Activated naive CD8-positive, alpha-beta T cell treated with anti-CD3 and anti-CD28 coated beads, Interleukin-2, amount 50 U/mL, for 24 hours (primary cell): Measurements from ENCODE around the gene DRAXIN.

Experiments used
- ATAC-seq: fragments of 150-1000 bp; cut with Tn5 transposase; one replicate; pipeline ENCODE4 v1.10.0; 2021
- DNase-seq: peaks from one replicate; pipeline ENCODE4 v3.0.0; 2021
- H3K27ac Mint-ChIP-seq: one replicate; pipeline ENCODE4 v1.8.0; 2021; ENCODE audit warnings: mild to moderate bottlenecking, mixed read lengths
- H3K27me3 Mint-ChIP-seq: one replicate; pipeline ENCODE4 v1.8.0; 2021; ENCODE audit warnings: mixed read lengths
- H3K36me3 Mint-ChIP-seq: one replicate; pipeline ENCODE4 v1.8.0; 2021; ENCODE audit warnings: low read depth, mixed read lengths
- H3K4me1 Mint-ChIP-seq: one replicate; pipeline ENCODE4 v1.8.0; 2021; ENCODE audit warnings: mixed read lengths
- H3K4me3 Mint-ChIP-seq: one replicate; pipeline ENCODE4 v1.8.0; 2021; ENCODE audit warnings: mild to moderate bottlenecking, moderate library complexity, mixed read lengths
- H3K9me3 Mint-ChIP-seq: one replicate; pipeline ENCODE4 v1.8.0; 2021; ENCODE audit warnings: mixed read lengths

DRAXIN gene

DNA sequence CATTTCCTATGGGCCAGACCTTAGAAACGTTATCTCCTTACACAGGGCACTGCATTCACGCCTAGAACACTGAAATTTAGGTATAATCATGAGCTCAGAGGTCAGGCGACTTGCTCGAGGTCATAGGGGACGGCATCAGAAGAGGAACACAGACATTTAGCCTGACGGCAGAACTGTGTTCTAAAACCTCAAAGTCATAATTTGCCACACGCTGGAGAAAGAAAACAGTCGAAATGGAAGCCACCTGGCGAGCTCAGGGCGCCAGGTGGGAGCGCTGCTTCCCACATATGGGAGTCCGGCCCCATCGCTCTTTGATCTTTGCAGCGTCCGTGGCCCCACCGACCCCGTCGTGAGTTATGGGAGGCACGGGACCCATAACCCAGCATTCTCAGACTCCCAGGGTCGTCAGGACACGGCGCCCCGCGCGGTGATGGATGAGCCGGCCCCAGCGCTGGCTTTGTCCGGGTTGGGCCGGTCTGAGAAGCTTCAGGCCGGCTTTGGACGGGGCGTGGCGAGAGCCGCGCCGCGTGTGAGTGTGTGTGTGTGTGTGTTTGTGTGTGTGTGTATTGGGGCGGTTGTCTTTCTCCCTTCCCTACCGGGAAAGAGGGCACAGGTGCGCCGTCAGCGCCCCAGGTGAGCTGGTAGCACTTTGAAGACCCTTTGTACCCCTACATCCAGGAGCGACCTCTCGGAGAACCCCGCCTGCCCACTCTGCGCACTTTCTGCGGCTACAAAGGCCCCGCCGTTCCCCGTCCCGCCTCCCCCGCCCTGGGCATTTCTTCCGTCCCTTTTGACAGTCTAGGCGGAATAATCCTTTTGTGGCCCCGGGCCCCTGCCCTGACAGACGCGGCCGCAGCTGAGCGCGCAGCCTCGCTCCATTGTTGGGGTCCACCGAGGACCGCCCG, 861 bp upstream of the DRAXIN start:
- H3K4me3 Mint-ChIP-seq, result peak overlapping the region; percentile 35
- H3K27me3 Mint-ChIP-seq, result peaks cover 42% of the 10 kb centered on the region
- no peak for DNase-seq
- no peak overlapping the region for H3K27ac Mint-ChIP-seq
- peaks cover 24% of the 10 kb centered on the region for H3K4me1 Mint-ChIP-seq
- no peaks in the 10 kb centered on the region for H3K9me3 Mint-ChIP-seq
- H3K36me3 Mint-ChIP-seq, result no peaks in the 10 kb centered on the region
- ATAC-seq, result no peak

- ATAC-seq, result no peak
- H3K9me3 Mint-ChIP-seq, result no peaks in the 10 kb centered on the region
These were observed 610 bp downstream of the DRAXIN start for GRCh38 chr1:11691928-11692711.

DNA sequence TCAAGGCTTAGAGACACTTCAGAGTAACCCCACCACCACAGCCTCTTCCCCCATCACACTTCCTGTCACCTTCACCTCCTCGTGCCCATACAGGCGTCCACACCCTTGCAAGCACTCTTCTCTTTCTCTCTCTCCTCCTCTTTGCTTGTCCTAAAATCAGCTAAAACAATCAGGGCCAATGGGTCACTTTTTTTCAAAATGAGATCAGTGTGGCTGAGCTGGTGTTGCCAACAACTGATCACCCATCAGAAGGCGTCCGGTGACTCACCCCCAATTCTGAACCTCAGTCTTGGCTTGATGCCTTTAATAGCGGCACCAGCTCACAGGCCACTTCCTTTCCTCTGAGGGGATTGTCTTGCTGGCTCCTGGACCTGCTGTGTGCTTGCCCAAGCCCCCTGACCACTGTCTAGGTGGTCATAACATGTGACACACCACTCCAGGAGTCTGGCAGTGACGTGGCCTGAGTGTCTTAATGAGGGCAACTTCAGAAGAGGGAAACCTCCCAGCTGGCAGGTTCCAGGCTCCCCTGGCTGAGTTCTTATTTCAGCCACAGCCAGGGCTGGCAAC, 1.6 kb downstream of the DRAXIN start:
- Mint-ChIP-seq H3K4me1 (peaks cover 24% of the 10 kb centered on the region), H3K9me3 (no peaks in the 10 kb centered on the region), H3K27ac (no peak overlapping the region), H3K27me3 (peaks cover 36% of the 10 kb centered on the region), H3K36me3 (no peaks in the 10 kb centered on the region), H3K4me3 (peak overlapping the region; percentile 3)
- ATAC-seq (peak; percentile 87), DNase-seq (peak; percentile 51)

More at GRCh38 chr1:11691928-11692711, 610 bp downstream of the DRAXIN start:
- peaks cover 42% of the 10 kb centered on the region for H3K27me3 Mint-ChIP-seq
- no peaks in the 10 kb centered on the region for H3K36me3 Mint-ChIP-seq
- H3K27ac Mint-ChIP-seq, result no peak overlapping the region
- peaks cover 24% of the 10 kb centered on the region for H3K4me1 Mint-ChIP-seq
- H3K4me3 Mint-ChIP-seq, result peak overlapping the region; percentile 63
- DNase-seq, result no peak

DNA sequence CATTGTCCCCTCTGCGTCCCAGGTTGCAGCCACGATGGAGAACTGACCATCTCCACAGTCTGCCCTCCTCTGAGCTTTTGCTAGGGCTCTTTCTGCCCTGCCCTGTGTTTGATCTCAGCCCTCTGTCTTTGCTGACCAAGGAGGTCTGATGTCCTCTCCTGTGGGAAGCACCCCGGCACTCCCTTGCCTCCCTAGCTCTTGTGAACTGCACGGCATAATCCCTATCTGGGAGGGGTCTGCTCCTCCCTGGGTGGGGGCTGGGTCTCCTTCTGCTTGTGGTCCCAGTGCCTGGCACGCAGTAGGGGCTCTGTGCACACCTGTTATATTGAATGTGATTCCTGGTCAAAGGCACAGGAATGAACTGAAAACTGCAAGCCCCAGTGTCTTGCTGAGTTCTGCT, 2.4 kb downstream of the DRAXIN start:
- peaks cover 30% of the 10 kb centered on the region for H3K27me3 Mint-ChIP-seq
- H3K4me1 Mint-ChIP-seq, result peaks cover 24% of the 10 kb centered on the region
- DNase-seq, result no peak
- no peaks in the 10 kb centered on the region for H3K9me3 Mint-ChIP-seq
- ATAC-seq, result no peak
- H3K36me3 Mint-ChIP-seq, result no peaks in the 10 kb centered on the region
- no peak overlapping the region for H3K27ac Mint-ChIP-seq
- H3K4me3 Mint-ChIP-seq, result no peak overlapping the region

DNA sequence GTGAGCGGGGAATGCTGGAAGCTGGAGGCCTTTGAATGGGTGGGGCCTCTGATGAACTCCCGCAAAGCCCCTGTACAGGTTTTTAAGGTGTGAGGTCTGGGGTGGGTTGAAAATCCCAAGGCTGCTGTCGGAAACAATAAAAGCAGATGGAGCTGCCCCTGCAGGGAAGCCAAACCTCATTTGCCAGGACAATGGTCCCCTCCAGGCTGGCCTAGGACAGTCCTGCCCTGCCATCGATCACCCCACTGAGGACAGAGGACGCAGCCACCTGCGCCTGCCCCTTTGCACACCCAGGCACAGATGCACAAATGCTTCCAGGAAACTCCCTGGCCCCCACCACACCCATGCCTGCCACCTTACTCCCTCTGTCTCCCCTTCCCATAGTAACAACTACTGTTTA, 4.4 kb downstream of the DRAXIN start:
- ATAC-seq (no peak), DNase-seq (no peak)
- Mint-ChIP-seq H3K4me1 (peaks cover 17% of the 10 kb centered on the region), H3K36me3 (no peaks in the 10 kb centered on the region), H3K27me3 (peaks cover 18% of the 10 kb centered on the region), H3K9me3 (no peaks in the 10 kb centered on the region), H3K27ac (no peak overlapping the region), H3K4me3 (no peak overlapping the region)

DNA sequence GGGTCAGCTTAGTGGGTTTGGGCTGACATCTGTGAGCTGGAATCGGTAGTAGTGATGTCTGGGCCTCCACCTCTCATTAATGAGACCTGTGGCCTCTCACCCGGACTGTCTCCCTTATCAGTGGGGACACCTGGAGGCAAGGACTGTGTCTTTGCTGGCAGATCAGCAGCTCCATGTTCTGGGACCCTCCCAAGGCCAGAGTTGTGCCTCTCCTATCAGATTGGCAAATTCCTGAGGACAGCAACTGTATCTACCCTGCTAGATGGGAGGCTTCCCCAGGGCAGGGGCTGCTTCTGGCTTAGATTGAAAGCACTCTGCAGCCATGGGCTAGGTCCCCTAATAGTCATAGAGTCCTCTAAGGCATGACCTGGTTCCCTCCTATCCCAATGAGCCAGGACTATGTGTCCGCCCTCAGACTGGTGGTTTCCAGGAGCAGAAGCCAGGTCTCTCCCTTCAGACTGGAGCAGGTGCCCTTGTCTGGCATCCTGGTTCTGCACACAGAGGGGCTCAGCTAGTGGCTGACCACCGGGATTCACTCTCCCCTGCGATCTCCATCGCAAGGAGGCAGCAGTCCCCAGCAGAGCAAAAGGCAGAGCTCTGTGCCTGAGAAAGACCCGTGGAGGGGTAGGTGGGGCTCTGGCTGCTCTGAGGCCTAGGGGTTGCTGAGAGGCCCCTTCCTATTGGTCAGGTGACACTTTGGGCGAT, 5.8 kb downstream of the DRAXIN start:
- DNase-seq (no peak), ATAC-seq (no peak)
- peaks cover 14% of the 10 kb centered on the region for H3K4me1 Mint-ChIP-seq
- H3K4me3 Mint-ChIP-seq, result no peak overlapping the region
- H3K27ac Mint-ChIP-seq, result no peak overlapping the region
- H3K27me3 Mint-ChIP-seq, result peaks cover 17% of the 10 kb centered on the region
- H3K9me3 Mint-ChIP-seq, result no peaks in the 10 kb centered on the region
- H3K36me3 Mint-ChIP-seq, result no peaks in the 10 kb centered on the region

DNA sequence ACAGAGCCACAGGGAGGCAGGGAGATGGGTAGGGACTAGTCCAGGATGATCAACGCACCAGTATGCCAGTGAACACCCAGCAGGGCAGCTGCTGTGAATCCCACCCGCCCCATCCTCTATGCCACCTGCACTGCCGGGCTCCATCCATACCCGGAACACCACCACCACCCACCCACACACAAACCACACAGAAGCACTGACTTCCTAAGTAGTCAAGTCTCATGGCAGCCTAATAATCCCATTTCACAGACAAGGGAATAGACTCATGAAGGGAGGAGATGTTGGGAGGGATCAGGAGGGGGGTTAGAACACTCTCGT, 6.3 kb downstream of the DRAXIN start:
- DNase-seq, result no peak
- Mint-ChIP-seq H3K27ac (no peak overlapping the region), H3K4me1 (peaks cover 9% of the 10 kb centered on the region), H3K27me3 (peaks cover 12% of the 10 kb centered on the region), H3K36me3 (no peaks in the 10 kb centered on the region), H3K4me3 (no peak overlapping the region), H3K9me3 (no peaks in the 10 kb centered on the region)
- ATAC-seq, result no peak

GRCh38 chr1:11700601-11701467, 9.3 kb downstream of the DRAXIN start:
- no peaks in the 10 kb centered on the region for H3K36me3 Mint-ChIP-seq
- no peak overlapping the region for H3K27ac Mint-ChIP-seq
- no peak for ATAC-seq
- H3K4me3 Mint-ChIP-seq, result no peak overlapping the region
- H3K27me3 Mint-ChIP-seq, result peaks cover 8% of the 10 kb centered on the region
- H3K4me1 Mint-ChIP-seq, result no peaks in the 10 kb centered on the region
- no peak for DNase-seq
- H3K9me3 Mint-ChIP-seq, result no peaks in the 10 kb centered on the region

GRCh38 chr1:11701551-11701961, 10.0 kb downstream of the DRAXIN start:
- no peak for ATAC-seq
- H3K27ac Mint-ChIP-seq, result no peak overlapping the region
- no peak overlapping the region for H3K4me3 Mint-ChIP-seq
- H3K9me3 Mint-ChIP-seq, result no peaks in the 10 kb centered on the region
- H3K27me3 Mint-ChIP-seq, result peaks cover 8% of the 10 kb centered on the region
- H3K36me3 Mint-ChIP-seq, result no peaks in the 10 kb centered on the region
- no peak for DNase-seq
- H3K4me1 Mint-ChIP-seq, result no peaks in the 10 kb centered on the region

DNA sequence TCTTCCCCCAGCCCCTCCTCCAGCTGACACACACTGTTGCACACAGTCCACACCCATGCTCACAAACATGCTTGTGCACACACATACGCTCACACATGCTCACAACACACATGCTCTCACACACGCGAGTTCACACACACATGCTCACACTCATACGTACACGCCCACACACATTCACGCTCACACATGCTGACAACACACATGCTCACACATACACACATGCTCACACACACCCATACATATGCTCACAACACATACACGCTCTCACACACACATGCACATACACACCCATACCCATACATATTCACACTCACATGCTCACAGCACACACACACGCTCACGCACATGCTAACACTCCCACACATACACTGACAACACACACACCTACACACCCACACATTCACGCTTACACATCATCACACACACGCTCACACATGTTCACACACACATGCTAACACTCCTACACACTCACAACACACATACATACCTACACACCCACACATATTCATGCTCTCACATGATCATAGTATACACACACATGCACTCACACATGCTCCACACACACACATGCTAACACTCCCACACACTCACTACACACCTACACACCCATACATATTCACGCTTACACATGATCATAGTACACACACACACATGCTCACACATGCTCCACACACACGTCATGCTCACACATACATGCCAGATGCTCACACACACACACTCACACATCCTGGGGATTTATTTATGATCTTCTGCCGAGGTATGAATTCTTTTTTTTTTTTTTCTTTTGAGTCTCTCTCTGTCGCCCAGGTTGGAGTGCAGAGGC, 10.7 kb downstream of the DRAXIN start:
- Mint-ChIP-seq H3K9me3 (no peaks in the 10 kb centered on the region), H3K27me3 (peaks cover 8% of the 10 kb centered on the region), H3K27ac (no peak overlapping the region), H3K36me3 (no peaks in the 10 kb centered on the region), H3K4me3 (no peak overlapping the region), H3K4me1 (no peaks in the 10 kb centered on the region)
- no peak for DNase-seq
- no peak for ATAC-seq

GRCh38 chr1:11703357-11704193, 12.1 kb downstream of the DRAXIN start:
- Mint-ChIP-seq H3K4me3 (no peak overlapping the region), H3K4me1 (no peaks in the 10 kb centered on the region), H3K27ac (no peak overlapping the region), H3K36me3 (no peaks in the 10 kb centered on the region), H3K9me3 (no peaks in the 10 kb centered on the region), H3K27me3 (peaks cover 10% of the 10 kb centered on the region)
- ATAC-seq (peak; percentile 27), DNase-seq (no peak)

GRCh38 chr1:11704194-11704529, 12.7 kb downstream of the DRAXIN start:
- Mint-ChIP-seq H3K9me3 (no peaks in the 10 kb centered on the region), H3K36me3 (no peaks in the 10 kb centered on the region), H3K4me1 (no peaks in the 10 kb centered on the region), H3K4me3 (no peak overlapping the region), H3K27ac (no peak overlapping the region), H3K27me3 (peaks cover 9% of the 10 kb centered on the region)
- no peak for DNase-seq
- ATAC-seq, result no peak
